ENCODE measurements around the gene ARHGAP19.

ARHGAP19 gene

GRCh38 chr10:97174276-97174775 is 118.1 kb downstream of the ARHGAP19 start:
- POLR2A ChIA-PET (ENCODE audit: low non-redundant PET), result no interaction called here
- CTCF ChIA-PET, result interaction anchor here (0.6 to 1.8 kb wide), 4 partner anchors 22 to 57 kb away, joined by 3 to 5 read pairs (median 3); no protein-coding TSS in a partner anchor
- no peak overlapping the region for H3K27ac ChIP-seq
- no peak for DNase-seq (ENCODE audit: low spot score)
- TF ChIP-seq, protein P1, sequence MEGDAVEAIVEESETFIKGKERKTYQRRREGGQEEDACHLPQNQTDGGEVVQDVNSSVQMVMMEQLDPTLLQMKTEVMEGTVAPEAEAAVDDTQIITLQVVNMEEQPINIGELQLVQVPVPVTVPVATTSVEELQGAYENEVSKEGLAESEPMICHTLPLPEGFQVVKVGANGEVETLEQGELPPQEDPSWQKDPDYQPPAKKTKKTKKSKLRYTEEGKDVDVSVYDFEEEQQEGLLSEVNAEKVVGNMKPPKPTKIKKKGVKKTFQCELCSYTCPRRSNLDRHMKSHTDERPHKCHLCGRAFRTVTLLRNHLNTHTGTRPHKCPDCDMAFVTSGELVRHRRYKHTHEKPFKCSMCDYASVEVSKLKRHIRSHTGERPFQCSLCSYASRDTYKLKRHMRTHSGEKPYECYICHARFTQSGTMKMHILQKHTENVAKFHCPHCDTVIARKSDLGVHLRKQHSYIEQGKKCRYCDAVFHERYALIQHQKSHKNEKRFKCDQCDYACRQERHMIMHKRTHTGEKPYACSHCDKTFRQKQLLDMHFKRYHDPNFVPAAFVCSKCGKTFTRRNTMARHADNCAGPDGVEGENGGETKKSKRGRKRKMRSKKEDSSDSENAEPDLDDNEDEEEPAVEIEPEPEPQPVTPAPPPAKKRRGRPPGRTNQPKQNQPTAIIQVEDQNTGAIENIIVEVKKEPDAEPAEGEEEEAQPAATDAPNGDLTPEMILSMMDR (conservative IDR thresholded peaks at IDR 0.05; ENCODE audit: low read depth), result no peak

DNA sequence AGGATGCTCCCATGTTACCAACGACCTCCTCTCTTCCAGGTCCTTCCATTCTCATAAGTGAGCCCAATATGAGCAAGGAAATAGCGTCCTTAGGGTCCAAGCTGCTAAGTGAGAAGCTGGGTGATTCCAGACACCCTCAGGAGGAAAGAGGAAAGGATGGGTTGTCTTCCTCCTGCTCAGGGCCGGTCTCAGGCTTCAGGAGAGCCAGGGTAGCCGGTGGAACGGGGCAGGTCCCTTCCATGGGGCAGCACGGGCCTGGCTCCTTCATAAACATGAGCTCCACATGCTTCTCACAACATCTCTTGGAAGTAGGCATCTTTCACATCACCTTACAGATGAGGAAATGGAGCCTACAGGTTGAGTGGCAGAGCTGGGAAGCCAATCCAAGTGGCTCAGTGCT is 119.4 kb downstream of the ARHGAP19 start:
- ChIA-PET POLR2A (ENCODE audit: low non-redundant PET) (interaction anchor here (0.6 kb wide), 1 partner anchor 137 kb away, joined by 3 read pairs; no protein-coding TSS in a partner anchor), CTCF (interaction anchor here (0.9 to 1.8 kb wide), 2 partner anchors 33 to 37 kb away, joined by 5 to 7 read pairs; no protein-coding TSS in a partner anchor)
- no peak for DNase-seq (ENCODE audit: low spot score)
- TF ChIP-seq, protein P1 (conservative IDR thresholded peaks at IDR 0.05; ENCODE audit: low read depth), result no peak
- H3K27ac ChIP-seq, result no peak overlapping the region

Measured in RWPE1 (cell line).